Pancreas (tissue), 10 donors: ENCODE measurements around the gene DHRS4. TPM values are rescaled to one million over a fixed set of nuclear protein-coding genes. Genes with fewer than 3 reads are reported as not detected.

Experiments used
- ATAC-seq, 4 donors: fragments of 200-7000 bp; cut with Tn5 transposase; one replicate each; pipeline versions ENCODE4 v1.8.0 to v1.9.1; 2020; ENCODE audit warnings: mild to moderate bottlenecking in 4 of 4, moderate library complexity in 4 of 4
- DNase-seq, 6 donors: peaks; one replicate each; pipeline ENCODE4 v3.0.0-alpha.2; 2020
- FAIRE-seq: peaks from 2 replicates; lab custom pipeline; 2012; peaks lifted over from hg19 to GRCh38; lab: Jason Lieb, UNC
- H3K27ac ChIP-seq, 4 donors: fragments of 200-600 bp; sonication (generic); 1 replicate in 3 of 4; 2 replicates in 1 of 4; pipeline versions ENCODE4 v1.5.0 to v1.8.0; 2020
- H3K27me3 ChIP-seq, 4 donors: fragments of 200-600 bp; one replicate each; pipeline ENCODE4 v1.8.0; 2021
- H3K36me3 ChIP-seq, 3 donors: fragments of 200-600 bp; sonication (generic) in 1 of 3; one replicate each; pipeline versions ENCODE4 v1.5.0 to v1.8.0; 2020 to 2021
- H3K4me1 ChIP-seq, 3 donors: fragments of 200-600 bp; one replicate each; pipeline ENCODE4 v1.8.0; 2021
- H3K4me3 ChIP-seq, 4 donors: fragments of 200-600 bp; sonication (generic) in 2 of 4; one replicate each; pipeline versions ENCODE4 v1.5.0 to v1.8.0; 2020 to 2021
- H3K9me3 ChIP-seq, 4 donors: fragments of 200-600 bp; one replicate each; pipeline ENCODE4 v1.8.0; 2021
- CTCF ChIP-seq, 4 donors: fragments of 200-600 bp; sonication (generic) in 3 of 4; IDR thresholded peaks; one replicate each; pipeline versions ENCODE4 v1.5.0 to v1.8.0; 2021; ENCODE audit warnings: antibody characterized with exemption in 4 of 4
- WGBS, 2 donors: extraction: QIAGEN DNeasy Blood & Tissue Kit; methylation state at CpG; one replicate each; pipeline ENCODE4 v1.1.7; 2013; 5-methylcytosine and 5-hydroxymethylcytosine counted together
- intact Hi-C, 3 donors: fragments of 100-400 bp; cut with DNase I; formaldehyde crosslinking; loops; one replicate each; pipeline versions ENCODE4 v1.11.1 to v1.14.2; 2022
- polyA plus RNA-seq, 2 donors: library from polyadenylated mRNA; stranded (reverse); fragments of 200-250 nt; gene quantifications; one replicate each; pipeline ENCODE4 v1.2.3, GENCODE V29; 2013
- total RNA-seq, 6 donors: library from RNA; stranded (reverse); fragmentation: NEBNext Ultra II Directional in 4 of 6; extraction: Animal tissue kit (Norgen Biotek cat#: 25700) in 4 of 6; gene quantifications; one replicate each; pipeline versions ENCODE4 v1.2.1 to v1.2.4, GENCODE V29; 2021 to 2023
- donor health status: healthy with polysubstance abuse.
- donor health status: DM: no; HTN: no; CAD: no; lungs with moderate emphysema.
- donor health status: DM: no; HTN: no; CAD: no.
- donor health status: control.
- donor health status: control.
- donor health status: Bipolar disorder and iron deficiency.
- donor health status: DM: yes; HTN: yes; CAD: no.
- donor health status: DM: no; HTN: no; CAD: no.
- donor health status: DM: no; HTN: no; CAD: no.
- donor health status: DM: yes; HTN: yes; CAD: no.

DHRS4 gene
- total and polyA plus RNA-seq, 8 donors = 10.8 to 27.7 (median 14.8) TPM

GRCh38 chr14:23916004-23916403 is 37.6 kb upstream of the DHRS4 start:
- FAIRE-seq = no peak
- TF ChIP-seq CTCF (IDR thresholded peaks at IDR 0.05) = no peak
- peak; percentile 87 to 92 (median 89) for ATAC-seq
- no peak for DNase-seq
- Histone ChIP-seq H3K27me3 (no peaks in the 10 kb centered on the region), H3K4me3 (no peak overlapping the region), H3K27ac (peak overlapping the region in 3 of 4 donors; percentile 6 to 61 (median 49)), H3K9me3 (no peaks in the 10 kb centered on the region), H3K36me3 (no peaks in the 10 kb centered on the region), H3K4me1 (peaks cover 7 to 17% (median 14%) of the 10 kb centered on the region in 3 donors)
- intact Hi-C loops = no loop called here
- WGBS, 2 donors = 7% methylated on average over 3 of the region's 3 CpGs

GRCh38 chr14:23916446-23916845 is 37.1 kb upstream of the DHRS4 start:
- Histone ChIP-seq H3K27ac (peak overlapping the region in 3 of 4 donors; percentile 6 to 61 (median 47)), H3K27me3 (no peaks in the 10 kb centered on the region), H3K36me3 (no peaks in the 10 kb centered on the region), H3K9me3 (no peaks in the 10 kb centered on the region), H3K4me1 (peaks cover 7 to 17% (median 14%) of the 10 kb centered on the region in 3 donors), H3K4me3 (no peak overlapping the region)
- no peak for DNase-seq
- TF ChIP-seq CTCF (IDR thresholded peaks at IDR 0.05) = no peak
- FAIRE-seq = no peak
- peak in 2 of 4 donors; percentile 35 to 44 for ATAC-seq
- intact Hi-C loops = no loop called here
- WGBS, 2 donors = 46 to 48% methylated on average over 5 of the region's 5 CpGs

- intact Hi-C loops = loop anchor here in 1 of 3 donors (10.0 kb wide), 1 partner anchor 198 kb away; no protein-coding TSS in a partner anchor
- FAIRE-seq = no peak
- WGBS, 2 donors = 70 to 82% methylated on average over 1 of the region's 1 CpG
Measured at GRCh38 chr14:23922545-23922944, 31.0 kb upstream of the DHRS4 start.

GRCh38 chr14:23925523-23926075 is 28.0 kb upstream of the DHRS4 start:
- FAIRE-seq = no peak
- no peak for DNase-seq
- intact Hi-C loops = loop anchor here in 1 of 3 donors (10.0 kb wide), 1 partner anchor 201 kb away; no protein-coding TSS in a partner anchor
- H3K27ac ChIP-seq = no peak overlapping the region
- no peak overlapping the region for H3K4me3 ChIP-seq
- WGBS, 2 donors = 90 to 94% methylated on average over 7 of the region's 7 CpGs
- H3K9me3 ChIP-seq = no peaks in the 10 kb centered on the region
- ATAC-seq = no peak
- H3K27me3 ChIP-seq = no peaks in the 10 kb centered on the region
- TF ChIP-seq CTCF (IDR thresholded peaks at IDR 0.05) = no peak
- H3K36me3 ChIP-seq = no peaks in the 10 kb centered on the region
- H3K4me1 ChIP-seq = no peaks in the 10 kb centered on the region

More at GRCh38 chr14:23922545-23922944, 31.0 kb upstream of the DHRS4 start:
- no peak for TF ChIP-seq CTCF (IDR thresholded peaks at IDR 0.05)
- DNase-seq = no peak
- no peaks in the 10 kb centered on the region for H3K36me3 ChIP-seq
- H3K4me3 ChIP-seq = no peak overlapping the region
- H3K27me3 ChIP-seq = no peaks in the 10 kb centered on the region
- H3K4me1 ChIP-seq = no peaks in the 10 kb centered on the region
- no peak for ATAC-seq
- H3K9me3 ChIP-seq = no peaks in the 10 kb centered on the region
- no peak overlapping the region for H3K27ac ChIP-seq

GRCh38 chr14:23926543-23926942 is 27.0 kb upstream of the DHRS4 start:
- Histone ChIP-seq H3K27me3 (no peaks in the 10 kb centered on the region), H3K4me3 (no peak overlapping the region), H3K36me3 (no peaks in the 10 kb centered on the region), H3K9me3 (no peaks in the 10 kb centered on the region), H3K4me1 (no peaks in the 10 kb centered on the region), H3K27ac (no peak overlapping the region)
- no peak for FAIRE-seq
- no peak for ATAC-seq
- WGBS, 2 donors = 91 to 93% methylated on average over 11 of the region's 11 CpGs
- TF ChIP-seq CTCF (IDR thresholded peaks at IDR 0.05) = no peak
- intact Hi-C loops = loop anchor here in 1 of 3 donors (10.0 kb wide), 1 partner anchor 202 kb away; no protein-coding TSS in a partner anchor
- no peak for DNase-seq
